Uterine smooth muscle cell (primary cell): Measurements from ENCODE around the gene KCNC1. TPM values are rescaled to one million over a fixed set of nuclear protein-coding genes. Genes with fewer than 3 reads are reported as not detected.

Experiments used
- total RNA-seq: library from RNA; depleted of rRNA; stranded (reverse); fragments of >200 nt; gene quantifications from 2 replicates; pipeline ENCODE4 v1.2.3, GENCODE V29; 2014

The KCNC1 gene
- under 0.01 TPM in 1 of 2 replicates, not detected in the other for total RNA-seq

GRCh38 chr11:17734418-17734911 lies at the start of gene KCNC1:
KCNC1 (plus strand) TSS chr11:17734781; CDS start chr11:17736003, 1,222 bp downstream.

DNA sequence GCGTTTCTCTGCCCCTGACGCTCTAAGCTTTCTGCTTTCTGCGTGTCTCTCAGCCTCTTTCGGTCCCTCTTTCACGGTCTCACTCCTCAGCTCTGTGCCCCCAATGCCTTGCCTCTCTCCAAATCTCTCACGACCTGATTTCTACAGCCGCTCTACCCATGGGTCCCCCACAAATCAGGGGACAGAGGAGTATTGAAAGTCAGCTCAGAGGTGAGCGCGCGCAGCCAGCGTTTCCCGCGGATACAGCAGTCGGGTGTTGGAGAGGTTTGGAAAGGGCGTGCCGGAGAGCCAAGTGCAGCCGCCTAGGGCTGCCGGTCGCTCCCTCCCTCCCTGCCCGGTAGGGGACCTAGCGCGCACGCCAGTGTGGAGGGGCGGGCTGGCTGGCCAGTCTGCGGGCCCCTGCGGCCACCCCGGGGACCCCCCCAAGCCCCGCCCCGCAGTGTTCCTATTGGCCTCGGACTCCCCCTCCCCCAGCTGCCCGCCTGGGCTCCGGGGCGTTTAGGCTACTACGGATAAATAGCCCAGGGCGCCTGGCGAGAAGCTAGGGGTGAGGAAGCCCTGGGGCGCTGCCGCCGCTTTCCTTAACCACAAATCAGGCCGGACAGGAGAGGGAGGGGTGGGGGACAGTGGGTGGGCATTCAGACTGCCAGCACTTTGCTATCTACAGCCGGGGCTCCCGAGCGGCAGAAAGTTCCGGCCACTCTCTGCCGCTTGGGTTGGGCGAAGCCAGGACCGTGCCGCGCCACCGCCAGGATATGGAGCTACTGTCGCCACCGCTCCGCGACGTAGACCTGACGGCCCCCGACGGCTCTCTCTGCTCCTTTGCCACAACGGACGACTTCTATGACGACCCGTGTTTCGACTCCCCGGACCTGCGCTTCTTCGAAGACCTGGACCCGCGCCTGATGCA lies 15.3 kb upstream of the KCNC1 start, which contains the start of gene MYOD1:
TSS of gene MYOD1 (plus strand) at position 544 of the 910 bp plus-strand sequence. CDS start at position 756, 212 bp downstream.

Other genes starting within 250 kb of the KCNC1 start
- not detected in 2 replicates for gene USH1C, start 190.4 kb upstream of the KCNC1 start, total RNA-seq
- gene OTOG, start 187.5 kb upstream of the KCNC1 start, total RNA-seq = not detected in 2 replicates
- gene MYOD1, start 15.2 kb upstream of the KCNC1 start, total RNA-seq = 0.12 TPM in 1 of 2 replicates, not detected in the other